Middle frontal gyrus (tissue), 1 donor: ENCODE results near the gene TTC34.

Experiments
- DNase-seq: peaks from one replicate; pipeline ENCODE4 v3.0.0-alpha.2; 2015; ENCODE audit warnings: low spot score; ENCODE audit errors: extremely low spot score

TTC34 gene

GRCh38 chr1:2801535-2802291 is at the start of gene TTC34:
TTC34 (minus strand) TSS chr1:2801693; CDS start chr1:2800827, 866 bp downstream.
- no peak for DNase-seq

GRCh38 chr1:2850502-2850901 is 49.0 kb upstream of the TTC34 start:
- no peak for DNase-seq

- no peak for DNase-seq
These were observed 46.6 kb upstream of the TTC34 start for GRCh38 chr1:2848006-2848670.

GRCh38 chr1:2847086-2847985 is 45.8 kb upstream of the TTC34 start:
- DNase-seq: no peak

GRCh38 chr1:2845869-2846268 is 44.4 kb upstream of the TTC34 start:
- DNase-seq: no peak

GRCh38 chr1:2840036-2840809 is 38.7 kb upstream of the TTC34 start:
- DNase-seq: no peak

GRCh38 chr1:2837823-2838222 is 36.3 kb upstream of the TTC34 start:
- no peak for DNase-seq

- DNase-seq: no peak
These were observed 35.8 kb upstream of the TTC34 start for GRCh38 chr1:2837316-2837715.

GRCh38 chr1:2836333-2836970 is 35.0 kb upstream of the TTC34 start:
- DNase-seq: no peak

- DNase-seq: no peak
These were observed 34.2 kb upstream of the TTC34 start for GRCh38 chr1:2835650-2836159.

GRCh38 chr1:2834741-2835564 is 33.5 kb upstream of the TTC34 start:
- DNase-seq: no peak

- DNase-seq: no peak
These were observed 32.6 kb upstream of the TTC34 start for GRCh38 chr1:2834146-2834475.

- DNase-seq: no peak
These were observed 32.1 kb upstream of the TTC34 start for GRCh38 chr1:2833454-2834145.

GRCh38 chr1:2832506-2833453 is 31.3 kb upstream of the TTC34 start:
- no peak for DNase-seq

- no peak for DNase-seq
These were observed 30.2 kb upstream of the TTC34 start for GRCh38 chr1:2831596-2832212.

- DNase-seq: no peak
These were observed 29.4 kb upstream of the TTC34 start for GRCh38 chr1:2830761-2831425.
